Suprapubic skin (tissue), 4 donors: ENCODE measurements around the gene OR4D6. TPM values are rescaled to one million over a fixed set of nuclear protein-coding genes. Genes with fewer than 3 reads are reported as not detected.

Experiments
- DNase-seq, 2 donors: peaks; one replicate each; pipeline ENCODE4 v3.0.0-alpha.2; 2019; ENCODE audit warnings: low spot score in 2 of 2
- H3K27ac ChIP-seq: fragments of 200-600 bp; sonication (generic); one replicate; pipeline ENCODE4 v1.5.1; 2019
- H3K27me3 ChIP-seq: fragments of 200-600 bp; sonication (generic); one replicate; pipeline ENCODE4 v1.5.1; 2019
- H3K36me3 ChIP-seq: fragments of 200-600 bp; sonication (generic); one replicate; pipeline ENCODE4 v1.5.1; 2019
- H3K4me1 ChIP-seq: fragments of 200-600 bp; sonication (generic); one replicate; pipeline ENCODE4 v1.5.1; 2019
- H3K4me3 ChIP-seq: fragments of 200-600 bp; sonication (generic); one replicate; pipeline ENCODE4 v1.5.1; 2019; ENCODE audit warnings: mild to moderate bottlenecking
- H3K9me3 ChIP-seq: fragments of 200-600 bp; sonication (generic); one replicate; pipeline ENCODE4 v1.5.1; 2019
- CTCF ChIP-seq, 2 donors: fragments of 200-600 bp in 1 of 2; fragments of 450-650 bp in 1 of 2; sonication (generic) in 1 of 2; IDR thresholded peaks; one replicate each; pipeline ENCODE4 v1.5.1; 2016 to 2019; ENCODE audit warnings: antibody characterized with exemption in 2 of 2, mild to moderate bottlenecking in 1 of 2, moderate library complexity in 1 of 2
- EP300 ChIP-seq: sonication (generic); formaldehyde crosslinking; IDR thresholded peaks from one replicate; pipeline ENCODE4 v1.6.1; 2017; ENCODE audit warnings: antibody characterized with exemption
- POLR2A ChIP-seq, 2 donors: fragments of 450-650 bp; IDR thresholded peaks; one replicate each; pipeline ENCODE4 v1.6.1; 2017; ENCODE audit warnings: antibody characterized with exemption in 2 of 2, mild to moderate bottlenecking in 2 of 2, moderate library complexity in 2 of 2
- POLR2AphosphoS5 ChIP-seq, 3 donors: sonication (generic); formaldehyde crosslinking; IDR thresholded peaks; one replicate each; pipeline ENCODE4 v1.6.1; 2017; ENCODE audit warnings: antibody characterized with exemption in 3 of 3
- WGBS: methylation state at CpG from one replicate; pipeline ENCODE4 v1.1.5; 2018; 5-methylcytosine and 5-hydroxymethylcytosine counted together
- total RNA-seq, 4 donors: library from RNA; depleted of rRNA; stranded (reverse); fragments of >200 nt; gene quantifications; one replicate each; pipeline ENCODE4 v1.1.0, GENCODE V29; 2016

The OR4D6 gene
- total RNA-seq: not detected

DNA sequence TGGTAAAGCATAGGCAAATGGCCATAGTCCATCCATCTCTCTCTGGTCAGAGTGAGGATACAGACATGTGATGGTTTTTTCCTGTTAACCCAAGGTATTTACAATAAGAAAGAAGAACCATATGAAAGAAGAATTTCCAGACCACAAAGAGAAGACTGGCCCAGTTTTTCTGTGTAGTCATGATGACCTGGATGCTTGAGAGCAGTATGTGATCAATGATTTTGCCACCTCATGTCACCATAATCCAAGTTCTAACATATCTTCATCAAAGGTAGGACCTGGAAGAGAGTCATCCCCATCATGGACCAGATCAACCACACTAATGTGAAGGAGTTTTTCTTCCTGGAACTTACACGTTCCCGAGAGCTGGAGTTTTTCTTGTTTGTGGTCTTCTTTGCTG, at the start of gene OR4D6:
OR4D6 (plus strand) TSS at position 301 of the 400 bp plus-strand sequence; CDS start at position 301, 0 bp downstream.
- H3K4me1 ChIP-seq: no peaks in the 10 kb centered on the region
- no peak for DNase-seq
- no peak within 1 kb of the TSS for H3K27ac ChIP-seq
- 87% methylated on average over 2 of the region's 2 CpGs for WGBS
- H3K36me3 ChIP-seq: no peaks in the 10 kb centered on the region
- no peak within 1 kb of the TSS for H3K4me3 ChIP-seq
- no peak for TF ChIP-seq POLR2AphosphoS5 (IDR thresholded peaks at IDR 0.05)
- no peak for TF ChIP-seq EP300
- TF ChIP-seq CTCF (IDR thresholded peaks at IDR 0.05): no peak
- TF ChIP-seq POLR2A (IDR thresholded peaks at IDR 0.05): no peak
- H3K27me3 ChIP-seq: no peaks in the 10 kb centered on the region
- no peaks in the 10 kb centered on the region for H3K9me3 ChIP-seq

GRCh38 chr11:59413646-59414045, 43.1 kb upstream of the OR4D6 start:
- Histone ChIP-seq H3K36me3 (no peaks in the 10 kb centered on the region), H3K27ac (no peak overlapping the region), H3K4me1 (no peaks in the 10 kb centered on the region), H3K9me3 (peaks cover 12% of the 10 kb centered on the region), H3K4me3 (no peak overlapping the region), H3K27me3 (no peaks in the 10 kb centered on the region)
- DNase-seq: no peak
- no peak for TF ChIP-seq CTCF (IDR thresholded peaks at IDR 0.05)
- TF ChIP-seq POLR2AphosphoS5 (IDR thresholded peaks at IDR 0.05): no peak
- TF ChIP-seq EP300: no peak
- TF ChIP-seq POLR2A (IDR thresholded peaks at IDR 0.05): no peak
- WGBS: 80% methylated on average over 2 of the region's 2 CpGs

DNA sequence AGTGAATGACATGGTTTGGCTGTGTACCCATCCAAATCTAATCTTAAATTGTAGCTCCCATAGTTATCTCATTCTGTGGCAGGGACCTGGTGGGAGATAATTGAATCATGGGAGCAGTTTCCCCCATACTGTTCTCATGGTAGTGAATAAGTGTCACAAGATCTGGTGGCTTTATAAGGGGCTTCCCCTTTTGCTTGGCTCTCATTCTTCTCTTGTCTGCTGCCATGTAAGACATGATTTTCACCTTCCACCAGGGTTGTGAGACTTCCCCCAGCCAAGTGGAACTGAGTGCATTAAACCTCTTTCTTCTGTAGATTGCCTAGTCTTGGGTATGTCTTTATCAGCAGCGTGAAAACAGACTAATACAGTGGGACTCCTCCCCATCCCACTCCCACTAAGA, 41.6 kb upstream of the OR4D6 start:
- H3K27ac ChIP-seq: no peak overlapping the region
- no peaks in the 10 kb centered on the region for H3K4me1 ChIP-seq
- no peak for DNase-seq
- H3K9me3 ChIP-seq: peaks cover 6% of the 10 kb centered on the region
- no peaks in the 10 kb centered on the region for H3K27me3 ChIP-seq
- TF ChIP-seq POLR2A (IDR thresholded peaks at IDR 0.05) (no peak), POLR2AphosphoS5 (IDR thresholded peaks at IDR 0.05) (no peak), CTCF (IDR thresholded peaks at IDR 0.05) (no peak), EP300 (no peak)
- no peaks in the 10 kb centered on the region for H3K36me3 ChIP-seq
- no peak overlapping the region for H3K4me3 ChIP-seq
- WGBS: 87% methylated on average over 1 of the region's 1 CpG

- H3K27ac ChIP-seq: no peak overlapping the region
- no peaks in the 10 kb centered on the region for H3K36me3 ChIP-seq
- WGBS: 83% methylated on average over 5 of the region's 5 CpGs
- TF ChIP-seq EP300: no peak
- no peak for TF ChIP-seq POLR2A (IDR thresholded peaks at IDR 0.05)
- no peak for TF ChIP-seq POLR2AphosphoS5 (IDR thresholded peaks at IDR 0.05)
- TF ChIP-seq CTCF (IDR thresholded peaks at IDR 0.05): no peak
- no peak overlapping the region for H3K4me3 ChIP-seq
- no peak for DNase-seq
- H3K27me3 ChIP-seq: no peaks in the 10 kb centered on the region
- H3K9me3 ChIP-seq: no peaks in the 10 kb centered on the region
- H3K4me1 ChIP-seq: no peaks in the 10 kb centered on the region
Measured at GRCh38 chr11:59416613-59417012, 40.1 kb upstream of the OR4D6 start.

DNA sequence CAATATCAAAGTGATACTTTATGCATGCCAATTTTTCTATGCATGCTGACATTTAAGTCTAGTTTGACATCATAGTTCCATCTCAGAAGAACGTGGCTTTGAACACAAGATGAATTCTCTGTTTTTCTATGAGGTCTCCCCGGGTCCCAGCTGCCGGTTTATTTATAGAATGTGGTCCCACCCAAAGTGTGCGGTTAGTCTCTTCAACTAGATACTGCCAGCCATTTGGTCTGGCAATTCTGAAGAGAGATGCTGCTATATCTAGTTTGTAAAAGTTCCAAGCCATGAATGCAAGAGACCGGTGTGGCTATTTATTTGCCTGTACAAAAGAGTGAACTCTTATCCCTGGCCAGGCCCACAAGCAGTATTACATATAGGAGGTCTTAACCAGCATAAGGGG, 39.7 kb upstream of the OR4D6 start:
- 52% methylated on average over 5 of the region's 5 CpGs for WGBS
- no peaks in the 10 kb centered on the region for H3K36me3 ChIP-seq
- DNase-seq: no peak
- no peaks in the 10 kb centered on the region for H3K27me3 ChIP-seq
- TF ChIP-seq POLR2A (IDR thresholded peaks at IDR 0.05): no peak
- TF ChIP-seq POLR2AphosphoS5 (IDR thresholded peaks at IDR 0.05): no peak
- TF ChIP-seq CTCF (IDR thresholded peaks at IDR 0.05): no peak
- no peak for TF ChIP-seq EP300
- no peaks in the 10 kb centered on the region for H3K4me1 ChIP-seq
- no peaks in the 10 kb centered on the region for H3K9me3 ChIP-seq
- H3K4me3 ChIP-seq: no peak overlapping the region
- no peak overlapping the region for H3K27ac ChIP-seq
